ENCODE data around the gene APBA3. TPM values are rescaled to one million over a fixed set of nuclear protein-coding genes. Genes with fewer than 3 reads are reported as not detected.

APBA3 gene
- total RNA-seq, 2 donors from 2014 or later: 27.5 to 42.2 TPM

DNA sequence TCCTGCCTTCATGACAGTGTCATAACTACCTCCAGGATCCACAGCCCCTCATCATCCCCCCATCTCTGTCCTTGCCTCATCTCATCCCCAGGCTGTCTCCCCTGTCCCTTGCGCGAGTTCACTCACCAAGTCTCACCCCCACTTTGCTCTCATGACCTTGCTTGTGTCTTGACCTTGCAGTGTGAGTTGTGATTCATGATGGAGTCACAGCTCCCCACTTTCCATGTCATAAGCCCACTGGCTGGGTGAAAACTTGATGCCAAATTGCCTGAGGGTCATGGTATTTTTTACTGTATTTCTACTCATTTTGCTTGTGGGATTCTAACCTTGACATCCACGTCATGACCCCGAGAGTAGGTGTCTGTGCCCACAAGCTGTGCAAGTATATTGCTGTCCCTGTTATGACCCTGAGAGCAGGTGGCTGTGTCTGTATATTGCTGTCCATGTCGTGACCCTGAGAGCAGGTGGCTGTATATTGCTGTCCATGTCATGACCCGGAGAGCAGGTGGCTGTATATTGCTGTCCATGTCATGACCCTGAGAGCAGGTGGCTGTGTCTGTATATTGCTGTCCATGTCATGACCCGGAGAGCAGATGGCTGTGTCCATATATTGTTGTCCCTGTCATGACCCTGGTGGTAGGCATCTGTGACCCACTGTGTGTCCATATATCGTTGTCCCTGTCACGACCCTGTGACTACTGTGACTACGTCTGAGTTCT lies 23.8 kb downstream of the APBA3 start:
- no peaks in the 10 kb centered on the region for H3K9me3 ChIP-seq (ENCODE audit: control insufficient read depth, low read length)
- Mint-ChIP-seq H3K4me1 (peaks cover 2% of the 10 kb centered on the region), H3K9me3 (no peaks in the 10 kb centered on the region), H3K36me3 (ENCODE audit: low read depth) (peaks cover 2% of the 10 kb centered on the region), H3K4me3 (no peak overlapping the region), H3K27ac (no peak overlapping the region), H3K27me3 (ENCODE audit: insufficient read depth) (no peaks in the 10 kb centered on the region)
- no peaks in the 10 kb centered on the region for H3K4me1 ChIP-seq (ENCODE audit: control insufficient read depth, insufficient read depth, low read length)
- DNase-seq: no peak
- WGBS, 2 experiments (ENCODE audit: insufficient coverage in 1 of 2, insufficient read length in 1 of 2): 92 to 93% methylated on average over 7 to 10 of the region's 10 CpGs
- no peaks in the 10 kb centered on the region for H3K27me3 ChIP-seq (ENCODE audit: control insufficient read depth, insufficient read depth, low read length, poor library complexity, severe bottlenecking)
- no peak overlapping the region for H3K9ac ChIP-seq (ENCODE audit: extremely low read depth, low read length, poor library complexity, severe bottlenecking)
- H3K27ac ChIP-seq (ENCODE audit: low read depth, low read length): no peak overlapping the region
- TF ChIP-seq, protein P1, sequence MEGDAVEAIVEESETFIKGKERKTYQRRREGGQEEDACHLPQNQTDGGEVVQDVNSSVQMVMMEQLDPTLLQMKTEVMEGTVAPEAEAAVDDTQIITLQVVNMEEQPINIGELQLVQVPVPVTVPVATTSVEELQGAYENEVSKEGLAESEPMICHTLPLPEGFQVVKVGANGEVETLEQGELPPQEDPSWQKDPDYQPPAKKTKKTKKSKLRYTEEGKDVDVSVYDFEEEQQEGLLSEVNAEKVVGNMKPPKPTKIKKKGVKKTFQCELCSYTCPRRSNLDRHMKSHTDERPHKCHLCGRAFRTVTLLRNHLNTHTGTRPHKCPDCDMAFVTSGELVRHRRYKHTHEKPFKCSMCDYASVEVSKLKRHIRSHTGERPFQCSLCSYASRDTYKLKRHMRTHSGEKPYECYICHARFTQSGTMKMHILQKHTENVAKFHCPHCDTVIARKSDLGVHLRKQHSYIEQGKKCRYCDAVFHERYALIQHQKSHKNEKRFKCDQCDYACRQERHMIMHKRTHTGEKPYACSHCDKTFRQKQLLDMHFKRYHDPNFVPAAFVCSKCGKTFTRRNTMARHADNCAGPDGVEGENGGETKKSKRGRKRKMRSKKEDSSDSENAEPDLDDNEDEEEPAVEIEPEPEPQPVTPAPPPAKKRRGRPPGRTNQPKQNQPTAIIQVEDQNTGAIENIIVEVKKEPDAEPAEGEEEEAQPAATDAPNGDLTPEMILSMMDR (conservative IDR thresholded peaks at IDR 0.05): no peak
- H3K4me3 ChIP-seq (ENCODE audit: low read length): no peak overlapping the region
- H3K36me3 ChIP-seq (ENCODE audit: control insufficient read depth, insufficient read depth, low read length): no peaks in the 10 kb centered on the region

DNA sequence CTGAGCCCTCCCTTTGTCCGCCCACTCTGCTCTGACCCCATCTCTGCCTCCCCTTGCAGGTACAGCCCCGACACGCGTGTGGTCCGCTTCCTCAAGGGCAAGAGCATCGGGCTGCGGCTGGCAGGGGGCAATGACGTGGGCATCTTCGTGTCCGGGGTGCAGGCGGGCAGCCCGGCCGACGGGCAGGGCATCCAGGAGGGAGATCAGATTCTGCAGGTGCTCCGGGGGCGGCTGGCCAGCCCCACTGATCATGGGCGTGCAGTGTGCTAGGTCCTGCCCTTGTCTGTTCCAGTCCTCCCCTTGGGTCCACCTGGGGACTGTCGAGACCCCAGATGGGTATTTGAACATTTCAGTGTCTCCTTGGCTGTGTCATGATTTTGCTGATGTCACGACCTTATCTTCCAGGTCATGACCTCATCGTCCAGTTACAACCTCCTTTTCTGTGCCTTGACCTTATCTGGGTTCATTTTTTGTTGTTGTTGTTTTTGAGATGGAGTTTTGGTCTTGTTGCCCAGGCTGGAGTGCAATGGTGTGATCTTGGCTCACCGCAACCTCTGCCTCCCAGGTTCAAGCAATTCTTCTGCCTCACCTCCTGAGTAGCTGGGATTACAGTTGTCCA lies 25.3 kb downstream of the APBA3 start:
- no peaks in the 10 kb centered on the region for H3K27me3 Mint-ChIP-seq (ENCODE audit: insufficient read depth)
- Histone ChIP-seq H3K9ac (ENCODE audit: extremely low read depth, low read length, poor library complexity, severe bottlenecking) (no peak overlapping the region), H3K27ac (ENCODE audit: low read depth, low read length) (no peak overlapping the region), H3K4me3 (ENCODE audit: low read length) (no peak overlapping the region), H3K9me3 (ENCODE audit: control insufficient read depth, low read length) (no peaks in the 10 kb centered on the region), H3K36me3 (ENCODE audit: control insufficient read depth, insufficient read depth, low read length) (no peaks in the 10 kb centered on the region), H3K27me3 (ENCODE audit: control insufficient read depth, insufficient read depth, low read length, poor library complexity, severe bottlenecking) (no peaks in the 10 kb centered on the region), H3K4me1 (ENCODE audit: control insufficient read depth, insufficient read depth, low read length) (no peaks in the 10 kb centered on the region)
- no peaks in the 10 kb centered on the region for H3K4me1 Mint-ChIP-seq
- TF ChIP-seq, protein P1 (conservative IDR thresholded peaks at IDR 0.05): no peak
- H3K27ac Mint-ChIP-seq: no peak overlapping the region
- DNase-seq: no peak
- H3K36me3 Mint-ChIP-seq (ENCODE audit: low read depth): peaks cover 2% of the 10 kb centered on the region
- H3K4me3 Mint-ChIP-seq: no peak overlapping the region
- H3K9me3 Mint-ChIP-seq: no peaks in the 10 kb centered on the region
- WGBS, 2 experiments (ENCODE audit: insufficient coverage in 1 of 2, insufficient read length in 1 of 2): 94 to 96% methylated on average over 6 to 21 of the region's 21 CpGs

DNA sequence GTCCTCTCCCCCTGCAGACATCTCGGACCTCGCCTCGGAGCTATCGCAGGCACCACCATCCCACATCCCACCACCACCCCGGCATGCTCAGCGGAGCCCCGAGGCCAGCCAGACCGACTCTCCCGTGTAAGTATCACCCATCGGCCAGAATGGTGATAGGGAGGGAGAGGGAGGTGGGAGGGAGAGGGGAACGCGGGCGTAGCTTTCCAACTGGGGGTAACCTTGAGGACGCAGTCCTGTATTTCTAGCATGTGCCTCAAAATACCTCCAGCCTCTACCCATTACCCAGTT lies 27.2 kb downstream of the APBA3 start:
- Histone ChIP-seq H3K27ac (ENCODE audit: low read depth, low read length) (no peak overlapping the region), H3K36me3 (ENCODE audit: control insufficient read depth, insufficient read depth, low read length) (no peaks in the 10 kb centered on the region), H3K9me3 (ENCODE audit: control insufficient read depth, low read length) (no peaks in the 10 kb centered on the region), H3K4me1 (ENCODE audit: control insufficient read depth, insufficient read depth, low read length) (no peaks in the 10 kb centered on the region), H3K4me3 (ENCODE audit: low read length) (no peak overlapping the region), H3K9ac (ENCODE audit: extremely low read depth, low read length, poor library complexity, severe bottlenecking) (no peak overlapping the region), H3K27me3 (ENCODE audit: control insufficient read depth, insufficient read depth, low read length, poor library complexity, severe bottlenecking) (no peaks in the 10 kb centered on the region)
- no peaks in the 10 kb centered on the region for H3K27me3 Mint-ChIP-seq (ENCODE audit: insufficient read depth)
- no peak for DNase-seq
- no peak overlapping the region for H3K27ac Mint-ChIP-seq
- H3K4me3 Mint-ChIP-seq: no peak overlapping the region
- H3K36me3 Mint-ChIP-seq (ENCODE audit: low read depth): peaks cover 2% of the 10 kb centered on the region
- 89% methylated on average over 10 of the region's 14 CpGs; no CpG with 5 or more reads in 1 of the 2 experiments for WGBS, 2 experiments (ENCODE audit: insufficient coverage in 1 of 2, insufficient read length in 1 of 2)
- H3K9me3 Mint-ChIP-seq: no peaks in the 10 kb centered on the region
- no peaks in the 10 kb centered on the region for H3K4me1 Mint-ChIP-seq
- TF ChIP-seq, protein P1 (conservative IDR thresholded peaks at IDR 0.05): no peak
